Upper lobe of left lung (tissue), 6 donors: ENCODE measurements around the gene EFNB1. TPM values are rescaled to one million over a fixed set of nuclear protein-coding genes. Genes with fewer than 3 reads are reported as not detected.
"Not testable (repeated sequence)": the region's sequence is repeated elsewhere in the genome, so short reads cannot be mapped to it uniquely, and the experiment has no call there.

Source experiments
- ATAC-seq, 2 donors: fragments of 200-7000 bp; cut with Tn5 transposase; one replicate each; pipeline ENCODE4 v1.9.1; 2022; ENCODE audit warnings: mild to moderate bottlenecking in 2 of 2, moderate library complexity in 2 of 2; ENCODE audit not compliant: low FRiP score in 2 of 2
- DNase-seq, 2 donors: peaks; one replicate each; pipeline ENCODE4 v3.0.0-alpha.2; 2019 to 2020
- H3K27ac ChIP-seq, 4 donors: fragments of 200-600 bp; sonication (generic); one replicate each; pipeline ENCODE4 v1.5.1; 2016 to 2019
- H3K27me3 ChIP-seq, 4 donors: fragments of 200-600 bp; sonication (generic); one replicate each; pipeline ENCODE4 v1.5.1; 2017 to 2019
- H3K36me3 ChIP-seq, 4 donors: fragments of 200-600 bp; sonication (generic); one replicate each; pipeline ENCODE4 v1.5.1; 2016 to 2019
- H3K4me1 ChIP-seq, 4 donors: fragments of 200-600 bp; sonication (generic); one replicate each; pipeline ENCODE4 v1.5.1; 2018 to 2019
- H3K4me3 ChIP-seq, 4 donors: fragments of 200-600 bp; sonication (generic); one replicate each; pipeline ENCODE4 v1.5.1; 2017 to 2019; ENCODE audit warnings: mild to moderate bottlenecking in 2 of 4, moderate library complexity in 1 of 4
- H3K9me3 ChIP-seq, 4 donors: fragments of 200-600 bp; sonication (generic); one replicate each; pipeline ENCODE4 v1.5.1; 2018 to 2019
- EP300 ChIP-seq, 4 donors: sonication (generic); formaldehyde crosslinking; IDR thresholded peaks; one replicate each; pipeline ENCODE4 v1.5.1; 2017; ENCODE audit warnings: antibody characterized with exemption in 4 of 4, control low read depth in 2 of 4
- POLR2A ChIP-seq, 4 donors: fragments of 450-650 bp; IDR thresholded peaks; one replicate each; pipeline ENCODE4 v1.5.1; 2016 to 2017; ENCODE audit warnings: antibody characterized with exemption in 4 of 4, mild to moderate bottlenecking in 2 of 4
- POLR2AphosphoS5 ChIP-seq, 2 donors: sonication (generic); formaldehyde crosslinking; IDR thresholded peaks; one replicate each; pipeline ENCODE4 v1.5.1; 2017; ENCODE audit warnings: antibody characterized with exemption in 2 of 2
- WGBS, 2 donors: methylation state at CpG; one replicate each; pipeline ENCODE4 v1.1.5; 2017 to 2018; 5-methylcytosine and 5-hydroxymethylcytosine counted together
- total RNA-seq, 6 donors: library from RNA; depleted of rRNA in 4 of 6; stranded (reverse); fragments of >200 nt in 4 of 6; gene quantifications; one replicate each; pipeline versions ENCODE4 v1.1.0 to v1.2.1, GENCODE V29; 2016 to 2021
- TF ChIP-seq, protein P1 (sequence below), 6 experiments: fragments of 450-650 bp in 4 of 6; fragments of 200-600 bp in 2 of 6; sonication (generic) in 2 of 6; IDR thresholded peaks; one replicate each; pipeline ENCODE4 v1.5.1; 2016 to 2019; ENCODE audit warnings: antibody characterized with exemption in 6 of 6
- donor health status: DM: no; HTN: no; CAD: no; lungs with moderate emphysema.
- donor health status: DM: no; HTN: yes; CAD: no; lungs with severe emphysema.

The EFNB1 gene
- total RNA-seq, 6 donors from 2014 or later = 17.8 to 74.7 (median 40.0) TPM

DNA sequence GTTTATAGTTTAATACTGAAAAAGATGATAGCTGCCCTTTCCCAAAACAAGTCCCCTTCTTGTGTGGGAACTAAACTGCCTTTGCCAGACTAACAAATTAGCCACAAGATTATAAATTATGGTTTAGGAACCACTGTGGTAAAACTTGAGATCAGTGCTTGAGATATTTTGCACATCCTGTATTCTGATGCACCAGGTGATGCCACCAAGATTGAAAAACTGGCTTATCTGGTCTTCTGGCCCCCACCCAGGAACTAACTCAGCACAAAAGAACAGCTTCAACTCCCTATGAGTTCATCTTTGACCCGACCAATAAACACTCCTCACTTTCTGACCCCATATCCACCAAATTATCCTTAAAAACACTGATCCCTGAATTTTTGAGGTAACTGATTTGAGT is 36.7 kb upstream of the EFNB1 start:
- Histone ChIP-seq H3K4me3 (no peak overlapping the region), H3K4me1 (no peaks in the 10 kb centered on the region), H3K27ac (no peak overlapping the region), H3K36me3 (no peaks in the 10 kb centered on the region), H3K27me3 (no peaks in the 10 kb centered on the region), H3K9me3 (no peaks in the 10 kb centered on the region)
- TF ChIP-seq, protein P1, sequence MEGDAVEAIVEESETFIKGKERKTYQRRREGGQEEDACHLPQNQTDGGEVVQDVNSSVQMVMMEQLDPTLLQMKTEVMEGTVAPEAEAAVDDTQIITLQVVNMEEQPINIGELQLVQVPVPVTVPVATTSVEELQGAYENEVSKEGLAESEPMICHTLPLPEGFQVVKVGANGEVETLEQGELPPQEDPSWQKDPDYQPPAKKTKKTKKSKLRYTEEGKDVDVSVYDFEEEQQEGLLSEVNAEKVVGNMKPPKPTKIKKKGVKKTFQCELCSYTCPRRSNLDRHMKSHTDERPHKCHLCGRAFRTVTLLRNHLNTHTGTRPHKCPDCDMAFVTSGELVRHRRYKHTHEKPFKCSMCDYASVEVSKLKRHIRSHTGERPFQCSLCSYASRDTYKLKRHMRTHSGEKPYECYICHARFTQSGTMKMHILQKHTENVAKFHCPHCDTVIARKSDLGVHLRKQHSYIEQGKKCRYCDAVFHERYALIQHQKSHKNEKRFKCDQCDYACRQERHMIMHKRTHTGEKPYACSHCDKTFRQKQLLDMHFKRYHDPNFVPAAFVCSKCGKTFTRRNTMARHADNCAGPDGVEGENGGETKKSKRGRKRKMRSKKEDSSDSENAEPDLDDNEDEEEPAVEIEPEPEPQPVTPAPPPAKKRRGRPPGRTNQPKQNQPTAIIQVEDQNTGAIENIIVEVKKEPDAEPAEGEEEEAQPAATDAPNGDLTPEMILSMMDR (IDR thresholded peaks at IDR 0.05) = no peak
- TF ChIP-seq EP300 (IDR thresholded peaks at IDR 0.05) = no peak
- DNase-seq (no peak), ATAC-seq (no peak)
- 74 to 100% methylated on average over 1 of the region's 1 CpG for WGBS, 2 donors

DNA sequence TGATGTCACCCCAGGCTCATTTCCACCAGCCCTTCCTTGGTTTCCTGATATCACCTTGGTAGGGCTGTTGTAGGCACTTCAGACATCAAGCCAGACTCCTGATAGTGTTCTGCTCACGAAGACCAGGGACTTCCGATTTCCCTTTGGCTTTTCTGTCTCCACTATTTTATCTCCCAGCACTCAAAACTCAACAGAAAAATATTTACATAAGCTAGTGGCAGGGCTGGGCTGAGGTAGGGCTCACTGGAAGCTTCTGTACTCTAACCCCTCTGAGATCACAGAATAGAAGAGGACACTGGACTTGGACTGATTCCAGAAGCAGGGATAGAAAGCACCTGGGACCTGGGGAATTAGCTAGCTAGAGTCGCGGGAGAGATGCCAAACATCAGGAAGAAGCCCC is 34.4 kb upstream of the EFNB1 start:
- TF ChIP-seq EP300 (IDR thresholded peaks at IDR 0.05) = no peak
- no peak for TF ChIP-seq POLR2AphosphoS5 (IDR thresholded peaks at IDR 0.05)
- TF ChIP-seq, protein P1 (IDR thresholded peaks at IDR 0.05) = no peak
- no peak for TF ChIP-seq POLR2A (IDR thresholded peaks at IDR 0.05)
- WGBS, 2 donors = 64 to 78% methylated on average over 4 of the region's 4 CpGs
- peaks cover 0 to 18% (median 0%) of the 10 kb centered on the region in 4 donors for H3K9me3 ChIP-seq
- H3K27ac ChIP-seq = peak overlapping the region in 1 of 4 donors; percentile 30
- H3K4me3 ChIP-seq = no peak overlapping the region
- DNase-seq (no peak), ATAC-seq (no peak)
- no peaks in the 10 kb centered on the region for H3K36me3 ChIP-seq
- H3K4me1 ChIP-seq = no peaks in the 10 kb centered on the region
- H3K27me3 ChIP-seq = no peaks in the 10 kb centered on the region

GRCh38 chrX:68795741-68796140 is 33.1 kb upstream of the EFNB1 start:
- Histone ChIP-seq H3K36me3 (no peaks in the 10 kb centered on the region), H3K27ac (no peak overlapping the region), H3K27me3 (no peaks in the 10 kb centered on the region), H3K4me3 (no peak overlapping the region), H3K9me3 (peaks cover 0 to 18% (median 0%) of the 10 kb centered on the region in 4 donors), H3K4me1 (no peaks in the 10 kb centered on the region)
- 68 to 100% methylated on average over 2 to 3 of the region's 3 CpGs for WGBS, 2 donors
- TF ChIP-seq POLR2AphosphoS5 (IDR thresholded peaks at IDR 0.05) (no peak), EP300 (IDR thresholded peaks at IDR 0.05) (no peak), POLR2A (IDR thresholded peaks at IDR 0.05) (no peak)
- TF ChIP-seq, protein P1 (IDR thresholded peaks at IDR 0.05) = no peak
- no peak for DNase-seq
- ATAC-seq = no peak

DNA sequence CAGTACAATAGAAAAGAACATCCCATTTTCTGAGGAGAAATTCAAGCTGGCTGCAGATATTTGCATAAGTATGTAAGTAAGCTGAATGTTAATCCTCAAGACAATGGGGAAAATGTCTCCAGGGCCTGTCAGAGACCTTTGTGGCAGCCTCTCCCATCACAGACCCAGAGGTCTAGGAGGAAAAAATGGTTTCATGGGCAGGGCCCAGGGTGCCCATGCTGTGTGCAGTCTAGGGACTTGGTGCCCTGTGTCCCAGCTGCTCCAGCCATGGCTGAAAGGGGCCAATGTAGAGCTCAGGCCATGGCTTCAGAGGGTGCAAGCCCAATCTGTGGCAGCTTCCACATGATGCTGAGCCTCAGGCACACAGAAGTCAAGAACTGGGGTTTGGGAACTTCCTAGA is 30.4 kb upstream of the EFNB1 start:
- not testable (repeated sequence) for DNase-seq, H3K27ac ChIP-seq, H3K36me3 ChIP-seq, H3K4me3 ChIP-seq, H3K27me3 ChIP-seq, H3K4me1 ChIP-seq, ATAC-seq
- H3K9me3 ChIP-seq = peaks cover 0 to 18% (median 0%) of the 10 kb centered on the region in 4 donors

GRCh38 chrX:68801737-68802290 is 27.0 kb upstream of the EFNB1 start:
- no peak for DNase-seq
- Histone ChIP-seq H3K4me3 (no peak overlapping the region), H3K9me3 (peaks cover 0 to 18% (median 0%) of the 10 kb centered on the region in 4 donors), H3K4me1 (no peaks in the 10 kb centered on the region), H3K36me3 (no peaks in the 10 kb centered on the region), H3K27me3 (no peaks in the 10 kb centered on the region), H3K27ac (no peak overlapping the region)
- TF ChIP-seq POLR2AphosphoS5 (IDR thresholded peaks at IDR 0.05) = no peak
- TF ChIP-seq EP300 (IDR thresholded peaks at IDR 0.05) = no peak
- TF ChIP-seq, protein P1 (IDR thresholded peaks at IDR 0.05) = no peak
- no peak for ATAC-seq
- 79 to 96% methylated on average over 2 to 4 of the region's 4 CpGs for WGBS, 2 donors
